Hematopoietic multipotent progenitor cell treated with erythropoietin and hydrocortisone succinate and interleukin-3 and kit ligand, for 6 days (in vitro differentiated cells): ENCODE results near the gene C10orf120.

ENCODE experiments used
- DNase-seq: peaks from one replicate; pipeline ENCODE4 v3.0.0-alpha.2; 2015

The C10orf120 gene

GRCh38 chr10:122703483-122704448, 4.1 kb upstream of the C10orf120 start:
- peak; percentile 77 for DNase-seq

GRCh38 chr10:122702275-122702674, 2.6 kb upstream of the C10orf120 start:
- DNase-seq, result no peak

DNA sequence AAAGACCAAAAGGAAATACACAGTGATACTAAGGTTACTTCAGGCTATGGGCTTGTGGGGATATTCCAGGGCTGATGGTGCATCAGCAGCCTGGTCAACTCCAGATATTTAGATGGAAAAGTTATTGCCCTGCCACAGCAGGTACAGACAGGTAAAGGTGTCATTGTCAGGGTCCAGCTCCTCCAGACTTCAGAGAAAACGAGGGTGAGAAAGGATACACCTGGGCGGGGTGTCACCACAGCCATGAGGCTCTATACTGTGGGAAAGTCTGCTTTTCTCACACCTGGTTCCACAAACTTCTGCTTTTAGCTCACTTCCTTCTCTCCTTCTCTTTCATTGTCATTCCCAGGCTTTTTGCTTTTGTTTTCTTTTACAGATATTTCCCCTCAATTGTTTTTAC, 2.0 kb upstream of the C10orf120 start:
- no peak for DNase-seq

DNA sequence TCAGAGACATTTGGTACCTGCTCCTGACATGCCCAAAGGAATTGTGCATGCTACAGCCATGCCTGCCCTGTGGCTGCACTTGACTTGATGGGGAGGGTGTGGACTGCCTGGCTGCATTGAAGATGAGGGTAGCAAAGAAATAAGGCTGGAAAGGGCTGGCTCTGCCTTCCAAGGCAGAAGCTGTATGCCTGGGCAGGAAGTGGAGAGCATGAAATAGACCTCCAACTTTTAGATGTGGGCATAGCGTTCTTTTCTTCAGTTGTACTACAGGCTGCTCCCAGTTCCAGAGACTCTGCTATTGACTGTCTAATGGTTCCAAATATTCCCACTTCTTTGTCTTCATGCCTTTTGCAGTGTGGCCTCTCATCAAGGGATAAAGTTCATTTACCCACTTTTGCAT, 3.0 kb downstream of the C10orf120 start:
- DNase-seq, result no peak

DNA sequence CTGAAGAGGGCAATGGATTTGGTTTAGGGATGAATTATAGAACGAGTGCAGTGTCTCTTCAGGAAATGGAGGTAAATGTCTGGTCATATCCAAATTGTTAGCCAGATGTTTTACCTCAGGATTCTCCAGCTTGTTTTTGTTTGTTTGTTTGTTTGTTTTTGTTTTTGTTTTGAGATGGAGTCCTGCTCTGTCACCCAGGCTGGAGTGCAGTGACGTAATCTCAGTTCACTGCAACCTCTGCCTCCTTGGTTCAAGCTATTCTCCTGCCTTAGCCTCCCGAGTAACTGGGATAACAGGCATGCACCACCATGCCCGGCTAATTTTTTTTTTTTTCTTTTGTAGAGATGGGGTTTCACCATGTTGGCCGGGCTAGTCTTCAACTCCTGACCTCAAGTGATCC, 6.9 kb downstream of the C10orf120 start:
- DNase-seq, result no peak

- DNase-seq, result no peak
Observed at GRCh38 chr10:122689146-122689820, 10.4 kb downstream of the C10orf120 start.

DNA sequence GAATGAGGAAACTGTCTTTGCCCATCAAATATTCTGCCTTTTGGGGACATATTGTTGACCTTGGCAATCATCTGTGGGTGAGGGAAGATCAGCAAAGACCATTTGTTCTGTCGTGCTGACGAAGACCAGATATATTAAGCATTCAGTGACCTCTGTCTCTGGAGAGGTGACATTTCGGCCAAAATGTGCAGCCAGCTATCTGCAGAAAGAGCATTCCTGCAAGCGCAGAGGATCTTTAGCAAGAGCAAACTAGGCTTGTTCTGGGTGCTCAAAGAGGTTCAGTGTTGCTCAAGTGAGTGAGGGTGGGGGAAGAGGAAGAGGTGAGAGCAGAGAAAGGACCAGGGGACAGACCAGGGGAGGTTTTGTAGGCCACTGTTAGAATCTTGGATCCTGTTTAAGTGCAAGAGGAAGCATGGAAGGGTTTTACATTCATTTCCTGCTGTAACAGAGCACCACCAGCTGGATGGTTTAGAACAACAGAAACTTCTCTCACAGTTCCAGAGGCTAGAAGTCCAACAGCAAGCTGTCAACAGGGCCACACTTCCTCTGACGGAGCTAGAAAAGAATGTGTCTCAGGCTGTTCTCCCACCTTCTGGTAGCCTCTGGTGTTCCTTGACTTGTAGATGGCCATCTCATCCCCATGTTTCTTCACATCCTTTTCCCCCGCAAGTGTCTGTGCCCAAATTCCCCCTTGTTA, 11.2 kb downstream of the C10orf120 start:
- DNase-seq, result no peak

DNA sequence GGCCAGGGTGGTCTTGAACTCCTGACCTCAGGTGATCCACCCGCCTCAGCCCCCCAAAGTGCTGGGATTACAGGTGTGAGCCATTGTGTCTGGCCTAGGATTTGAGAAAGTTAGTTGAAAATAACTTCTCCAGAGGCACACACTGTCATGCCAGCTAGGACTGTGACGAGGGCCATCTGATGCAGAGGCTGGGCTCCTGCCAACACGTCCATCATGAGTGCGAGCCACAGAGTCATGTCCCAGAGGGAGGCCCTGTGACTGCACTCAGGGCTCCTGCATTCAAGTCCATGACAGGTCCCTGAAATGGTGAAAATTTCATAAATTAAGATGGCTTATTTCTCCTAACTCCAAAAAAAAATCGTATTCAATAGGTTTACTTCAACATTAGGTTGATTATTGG, 17.1 kb downstream of the C10orf120 start:
- DNase-seq, result no peak

DNA sequence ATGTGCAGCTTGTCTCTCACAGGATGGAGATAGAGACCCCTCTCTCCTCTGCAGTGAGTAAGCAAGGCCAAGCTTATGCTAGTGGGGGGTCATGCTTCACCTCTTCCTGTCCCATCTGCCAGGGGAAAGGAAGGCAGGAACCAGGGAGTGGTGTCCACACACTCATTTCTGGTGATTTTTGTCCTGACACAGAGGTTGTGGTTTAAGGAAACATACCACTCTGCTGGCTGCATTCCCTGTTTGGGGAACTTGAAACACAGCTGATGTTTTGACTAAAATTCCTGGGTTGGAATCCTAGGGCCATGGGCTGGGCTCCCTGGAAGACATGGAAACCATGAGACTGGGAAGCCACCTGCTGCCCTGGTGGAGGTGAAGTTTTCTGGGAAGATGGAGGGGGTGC, 21.4 kb downstream of the C10orf120 start:
- no peak for DNase-seq

DNA sequence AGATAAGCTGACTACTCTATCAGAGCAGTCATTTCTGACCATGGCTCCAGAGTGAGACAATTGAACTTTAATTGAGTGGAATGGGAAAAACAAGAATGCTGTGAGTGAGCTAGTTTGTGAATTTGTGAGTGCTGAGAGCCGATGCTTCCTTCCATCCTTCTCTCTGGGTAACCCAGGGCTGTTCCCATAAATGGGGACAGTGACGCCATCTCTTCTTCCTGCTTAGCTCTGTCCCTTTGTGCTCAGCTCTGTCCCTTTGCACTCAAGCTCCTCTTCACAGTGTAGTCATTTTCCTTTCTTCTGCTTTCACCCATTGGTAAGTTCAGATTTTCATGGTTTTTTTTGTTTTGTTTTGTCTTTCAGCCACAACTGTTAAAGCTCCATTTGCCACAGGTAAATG, 24.4 kb downstream of the C10orf120 start:
- DNase-seq, result no peak

GRCh38 chr10:122674781-122675180, 24.9 kb downstream of the C10orf120 start:
- DNase-seq, result no peak

- DNase-seq, result no peak
Observed at GRCh38 chr10:122673731-122674130, 25.9 kb downstream of the C10orf120 start.

DNA sequence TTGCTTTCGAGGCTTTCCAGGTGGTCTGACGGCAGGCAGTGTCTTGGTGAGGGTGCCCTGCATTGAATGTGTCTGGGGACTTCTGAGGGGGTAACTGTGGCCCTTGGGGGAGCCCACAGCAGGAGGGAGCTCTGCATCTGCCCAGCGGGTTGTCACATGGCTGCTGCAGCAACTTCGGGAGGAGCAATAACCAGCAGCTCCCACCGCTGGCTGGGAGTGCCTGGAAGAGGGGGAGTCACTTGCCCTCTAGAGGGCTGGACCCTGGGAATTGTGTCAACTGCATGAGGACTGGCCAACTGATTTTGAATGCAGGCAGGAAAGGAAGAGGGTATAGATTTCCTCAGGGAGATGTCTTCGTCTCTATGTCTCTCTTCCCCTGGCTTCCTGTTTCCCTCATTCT, 26.4 kb downstream of the C10orf120 start:
- no peak for DNase-seq

GRCh38 chr10:122672655-122673054, 27.0 kb downstream of the C10orf120 start:
- no peak for DNase-seq

GRCh38 chr10:122671355-122671754, 28.3 kb downstream of the C10orf120 start:
- no peak for DNase-seq

DNA sequence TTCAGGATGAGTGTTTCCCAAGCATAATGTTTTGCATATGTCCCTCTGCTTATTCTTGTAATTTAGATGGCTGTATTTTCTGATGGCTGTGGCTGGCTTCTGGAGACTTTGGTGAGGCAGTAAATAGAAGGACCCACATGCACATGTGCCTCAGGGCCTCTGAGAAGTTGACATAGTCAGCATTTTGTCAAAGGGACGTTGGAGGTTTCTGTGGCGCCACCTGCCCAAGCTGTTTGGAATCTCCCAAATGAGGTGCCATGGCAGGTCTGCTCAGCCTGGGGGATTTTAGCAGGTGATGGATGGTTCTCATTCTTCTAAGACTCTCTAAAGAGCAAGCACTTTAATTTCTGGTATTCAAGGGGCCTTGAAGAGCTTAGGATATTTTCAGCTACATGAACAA, 29.8 kb downstream of the C10orf120 start:
- no peak for DNase-seq

DNA sequence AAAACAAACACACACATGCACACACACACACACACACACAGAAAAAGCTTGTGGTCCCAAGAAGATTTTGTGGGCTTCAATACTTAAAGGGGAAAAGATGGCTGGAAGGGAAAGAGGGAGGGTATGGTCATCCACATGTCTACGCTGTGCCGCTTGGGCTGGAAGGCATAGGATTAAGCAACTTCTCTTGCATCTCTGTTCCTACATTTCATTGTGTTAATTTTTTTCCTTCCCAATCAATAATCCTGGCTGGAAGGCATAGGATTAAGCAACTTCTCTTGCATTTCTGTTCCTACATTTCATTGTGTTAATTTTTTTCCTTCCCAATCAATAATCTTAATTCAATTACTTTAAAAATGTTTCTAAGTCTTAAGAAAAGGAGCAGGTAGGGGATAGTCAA, 30.6 kb downstream of the C10orf120 start:
- DNase-seq, result no peak

GRCh38 chr10:122665946-122666345, 33.7 kb downstream of the C10orf120 start:
- no peak for DNase-seq

DNA sequence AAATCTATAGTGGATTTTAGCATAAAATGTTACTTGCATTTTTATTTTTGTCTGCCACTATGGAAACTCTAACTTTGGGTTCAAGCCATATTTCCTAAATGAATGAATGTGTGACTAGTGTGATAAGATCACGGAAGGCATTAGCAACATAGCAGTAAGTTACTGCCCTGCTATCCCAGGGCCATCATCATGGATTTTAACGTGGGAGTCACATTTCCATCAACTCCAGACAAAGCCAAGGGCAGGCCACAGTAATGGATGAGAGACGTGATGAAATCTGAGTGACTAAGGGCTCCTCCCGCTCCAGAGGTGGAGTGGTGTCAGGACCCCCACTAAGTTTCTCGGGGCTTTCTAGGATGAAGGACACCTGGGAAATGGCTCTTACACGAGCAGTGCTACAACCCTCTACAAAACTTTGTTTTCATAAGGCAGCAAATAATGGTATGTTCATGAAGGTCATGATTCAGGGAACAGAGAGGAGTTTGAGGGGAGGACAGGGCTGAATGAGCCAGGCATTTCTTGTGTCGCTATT, 34.3 kb downstream of the C10orf120 start:
- DNase-seq, result no peak

DNA sequence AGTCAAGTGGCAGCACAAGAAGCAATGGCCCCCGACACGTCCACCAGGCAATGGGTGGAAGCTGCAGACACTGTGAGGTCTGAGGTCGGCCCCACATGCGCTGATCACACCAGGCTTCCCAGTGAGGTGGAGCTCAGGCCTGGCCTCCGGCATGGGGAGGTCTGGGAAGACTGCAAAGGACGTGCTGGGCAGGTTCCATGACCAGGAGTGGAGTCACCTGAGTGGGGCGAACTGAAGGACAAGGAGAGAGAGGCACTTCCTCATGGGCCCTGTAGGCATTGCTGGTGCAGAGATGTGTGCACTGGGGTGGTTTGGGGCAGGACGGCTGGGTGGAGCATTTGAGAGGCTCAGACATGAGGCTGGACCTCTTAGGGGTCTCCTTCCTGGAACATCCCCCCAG, 35.1 kb downstream of the C10orf120 start:
- no peak for DNase-seq

DNA sequence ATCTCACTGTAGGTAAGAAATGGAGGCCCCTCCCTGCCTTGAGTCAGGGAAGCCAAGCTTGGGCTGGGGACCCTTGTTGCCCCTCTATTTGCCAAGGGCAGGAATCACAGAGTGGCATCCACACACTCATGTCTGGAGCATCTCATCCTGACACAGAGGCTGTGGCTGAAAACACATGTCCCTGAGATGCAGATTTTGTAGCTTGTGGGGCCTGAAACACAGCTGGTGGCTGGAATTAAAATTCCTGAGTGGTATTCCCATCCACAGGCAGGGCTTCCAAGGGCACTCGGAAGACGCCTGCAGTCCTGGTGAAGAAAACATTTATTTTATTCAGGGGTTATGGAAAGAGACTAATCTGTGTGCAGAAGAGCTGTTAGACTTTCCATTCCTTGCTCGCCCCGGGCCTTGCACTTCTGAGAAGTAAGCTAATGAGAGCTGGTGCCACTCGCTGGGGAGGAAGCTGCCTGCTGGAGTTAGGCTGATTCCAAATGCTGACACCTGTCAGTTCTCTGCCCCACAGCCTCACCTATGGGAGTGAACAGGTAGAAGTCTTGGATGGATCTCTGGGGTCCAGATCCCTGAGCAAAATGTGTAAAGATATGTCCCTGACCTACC, 36.0 kb downstream of the C10orf120 start:
- DNase-seq, result no peak

- no peak for DNase-seq
Observed at GRCh38 chr10:122662231-122662630, 37.4 kb downstream of the C10orf120 start.

DNA sequence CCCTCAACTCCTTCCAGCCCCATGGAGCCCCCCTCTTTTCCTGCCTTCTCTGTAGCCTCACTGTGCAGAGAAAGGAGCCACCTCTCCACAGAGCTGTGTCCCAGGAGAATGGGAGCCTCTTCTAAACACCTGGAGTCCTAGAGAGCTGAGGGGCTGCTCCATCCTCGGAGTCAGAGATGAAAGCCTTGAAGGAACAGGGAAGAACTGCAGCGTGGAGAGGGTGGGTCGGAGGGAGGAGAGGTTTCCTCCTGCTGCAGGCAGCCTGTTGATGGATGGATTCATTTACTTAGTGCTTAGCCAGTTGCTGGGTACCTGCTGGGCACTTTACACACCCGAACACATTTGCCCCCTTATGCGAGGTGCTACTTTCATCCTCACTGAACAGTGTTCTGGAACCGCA, 39.0 kb downstream of the C10orf120 start:
- DNase-seq, result no peak
